ENCODE measurements around the gene GRIN3B.
"Not testable (repeated sequence)": the region's sequence is repeated elsewhere in the genome, so short reads cannot be mapped to it uniquely, and the experiment has no call there.

Gene GRIN3B

DNA sequence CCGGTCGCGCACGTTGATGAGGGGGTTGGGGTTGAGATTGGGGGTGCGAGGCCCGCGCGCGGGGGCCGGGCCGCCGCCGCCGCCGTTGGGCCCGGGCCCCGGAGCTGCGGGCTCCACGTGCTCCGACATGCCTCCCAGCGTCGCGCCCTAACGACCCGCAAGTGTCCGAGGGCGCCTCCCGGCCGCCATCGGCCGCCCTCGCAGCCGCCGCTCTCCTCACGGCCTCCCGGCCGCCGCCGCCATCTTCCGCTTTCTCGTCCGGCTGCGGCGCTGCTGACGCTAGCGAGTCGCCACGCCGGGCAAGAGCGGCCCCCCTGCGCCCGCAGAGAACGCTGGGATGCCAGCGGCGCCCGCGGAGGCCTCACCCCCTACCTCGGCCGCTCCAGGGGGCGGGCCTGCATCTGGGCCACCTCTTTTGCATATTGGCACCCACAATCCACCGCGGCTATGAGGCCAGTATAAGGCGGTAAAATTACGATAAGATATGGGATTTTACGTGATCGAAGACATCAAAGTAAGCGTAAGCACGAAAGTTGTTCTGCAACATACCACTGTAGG is 20.7 kb downstream of the GRIN3B start, which contains the start of gene TMEM259:
TMEM259 (minus strand) TSS at position 256 of the 558 bp plus-strand sequence; CDS start at position 129, 127 bp downstream.
- DNase-seq: peak; percentile 91

DNA sequence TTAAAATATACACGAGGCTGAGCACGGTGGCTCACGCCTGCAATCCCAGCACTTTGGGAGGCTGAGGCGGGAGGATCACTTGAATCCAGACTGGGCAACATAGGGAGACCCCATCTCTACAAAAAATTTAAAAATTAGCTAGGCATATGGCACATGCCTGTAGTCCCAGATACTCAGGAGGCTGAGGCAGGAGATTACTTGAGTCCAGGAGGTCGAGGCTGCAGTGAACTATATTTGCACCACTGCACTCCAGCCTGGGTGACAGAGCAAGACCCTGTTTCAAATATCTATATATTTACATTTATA is 23.6 kb downstream of the GRIN3B start:
- DNase-seq: not testable (repeated sequence)

DNA sequence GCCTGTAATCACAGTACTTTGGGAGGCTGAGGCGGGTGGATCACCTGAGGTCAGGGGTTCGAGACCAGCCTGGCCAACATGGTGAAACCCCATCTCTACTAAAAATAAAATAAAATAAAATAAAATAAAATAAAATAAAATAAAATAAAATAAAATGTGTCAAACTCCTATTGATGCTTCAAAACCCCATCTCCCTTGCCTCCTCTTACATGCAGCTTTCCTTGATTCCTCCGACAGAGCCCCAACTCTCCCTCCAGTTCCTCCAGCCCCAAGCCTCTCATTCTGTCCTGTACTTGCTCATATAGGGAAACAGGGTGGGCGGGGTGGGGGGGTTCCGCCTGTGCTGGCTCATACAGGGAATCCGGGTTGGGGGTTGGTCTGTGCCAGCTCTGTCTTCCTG is 24.9 kb downstream of the GRIN3B start:
- DNase-seq: not testable (repeated sequence)

DNA sequence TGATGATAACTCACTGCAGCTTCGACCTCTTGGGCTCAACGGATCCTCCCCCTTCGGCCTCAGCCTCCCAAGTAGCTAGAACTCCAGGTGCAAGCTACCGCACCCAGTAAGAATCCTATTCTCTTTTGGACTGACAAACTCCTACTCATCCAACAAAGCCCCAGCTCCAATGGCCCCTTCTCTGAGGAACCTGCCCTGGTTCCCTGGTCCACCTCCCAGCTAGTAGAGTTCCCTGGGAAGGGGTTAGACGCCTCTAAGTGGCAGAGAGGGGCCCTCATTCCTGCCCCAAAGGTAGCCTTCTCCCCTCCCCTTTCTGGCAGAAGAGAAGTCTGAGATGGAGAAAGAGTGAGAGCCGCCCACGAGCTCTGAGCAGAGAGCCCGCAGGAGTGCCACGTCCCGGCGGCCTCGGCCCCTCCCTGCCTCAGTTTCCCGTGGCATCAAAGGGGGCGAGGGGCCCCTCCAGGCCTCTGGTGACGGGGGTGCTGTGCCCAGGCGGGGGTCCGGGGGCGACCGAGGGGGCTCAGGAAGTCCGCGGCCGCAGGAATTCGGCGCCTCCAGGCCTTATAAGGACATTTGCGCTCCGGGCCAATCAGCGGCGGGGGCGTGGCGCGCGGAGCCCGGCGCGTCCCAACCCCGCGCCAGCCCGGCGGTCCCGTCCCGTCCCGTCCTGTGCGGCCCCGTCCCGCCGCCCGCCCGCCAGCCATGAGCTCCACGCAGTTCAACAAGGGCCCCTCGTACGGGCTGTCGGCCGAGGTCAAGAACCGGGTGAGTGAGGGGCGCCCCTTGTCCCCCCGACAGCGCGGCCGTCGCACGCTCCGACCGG is 26.0 kb downstream of the GRIN3B start, which contains the start of gene CNN2:
CNN2 (plus strand) TSS at position 649 of the 823 bp plus-strand sequence; CDS start at position 703, 54 bp downstream.
- DNase-seq: peak; percentile 19

DNA sequence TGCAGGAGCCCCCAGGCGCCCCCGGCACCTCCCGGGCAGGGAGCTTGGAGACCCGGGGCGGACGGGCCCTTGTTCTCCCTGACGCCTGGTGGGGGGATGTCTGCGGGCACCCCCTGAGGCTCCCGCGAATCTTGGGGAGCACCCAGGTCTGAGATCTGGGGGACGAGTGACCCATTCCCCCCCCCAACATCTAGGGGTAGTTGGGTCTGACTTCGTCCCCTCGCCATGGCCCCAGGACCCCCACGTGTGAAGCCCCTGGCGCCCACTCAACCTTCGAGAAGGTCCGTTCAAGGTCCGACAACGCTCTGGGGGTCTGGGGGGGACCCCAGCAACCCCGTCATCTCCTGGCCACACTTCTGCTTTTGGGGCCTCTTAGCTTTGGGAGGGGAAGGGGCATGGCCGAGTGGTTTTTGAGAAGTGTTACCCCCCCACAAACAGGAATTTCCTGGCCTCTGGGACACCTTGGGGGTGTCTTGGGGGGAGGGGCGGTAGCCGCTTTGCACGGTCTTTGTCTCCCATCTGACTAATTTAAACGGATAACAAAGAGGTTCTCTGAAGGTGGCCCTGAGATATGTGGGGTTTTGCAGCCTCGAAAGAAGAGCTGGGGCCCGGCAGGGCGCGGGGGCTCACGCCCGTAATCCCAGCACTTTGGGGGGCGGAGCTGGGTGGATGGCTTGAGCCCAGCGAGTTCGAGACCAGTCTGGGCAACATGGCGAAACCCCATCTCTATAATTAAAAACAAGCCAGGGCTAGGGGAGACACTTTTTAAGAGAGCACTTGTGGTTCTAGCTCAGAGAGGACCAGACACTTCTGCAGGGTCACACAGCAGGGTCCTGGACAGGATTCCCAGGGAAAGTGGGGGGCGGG is 26.8 kb downstream of the GRIN3B start:
- DNase-seq: no peak

DNA sequence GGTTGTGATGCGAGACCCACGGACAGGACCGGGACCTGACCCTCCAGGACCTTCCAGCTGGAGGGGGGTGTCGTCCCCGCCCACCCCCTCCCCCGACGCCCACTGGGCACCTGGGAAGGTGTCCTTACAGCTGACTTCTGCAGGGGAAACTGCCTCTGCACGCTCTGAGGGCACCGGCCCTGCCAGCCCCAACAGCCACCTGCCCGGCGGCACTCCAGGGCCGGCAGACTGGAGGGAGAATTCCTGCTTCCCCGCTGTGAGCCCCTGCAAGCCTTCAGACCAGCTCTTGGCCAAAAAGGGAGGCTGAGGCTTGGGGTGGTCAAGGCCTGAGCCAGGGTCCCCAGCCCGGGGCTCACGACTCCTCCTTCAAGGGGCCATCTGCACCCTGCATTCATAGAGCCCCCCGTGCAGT is 27.4 kb downstream of the GRIN3B start:
- DNase-seq: no peak

DNA sequence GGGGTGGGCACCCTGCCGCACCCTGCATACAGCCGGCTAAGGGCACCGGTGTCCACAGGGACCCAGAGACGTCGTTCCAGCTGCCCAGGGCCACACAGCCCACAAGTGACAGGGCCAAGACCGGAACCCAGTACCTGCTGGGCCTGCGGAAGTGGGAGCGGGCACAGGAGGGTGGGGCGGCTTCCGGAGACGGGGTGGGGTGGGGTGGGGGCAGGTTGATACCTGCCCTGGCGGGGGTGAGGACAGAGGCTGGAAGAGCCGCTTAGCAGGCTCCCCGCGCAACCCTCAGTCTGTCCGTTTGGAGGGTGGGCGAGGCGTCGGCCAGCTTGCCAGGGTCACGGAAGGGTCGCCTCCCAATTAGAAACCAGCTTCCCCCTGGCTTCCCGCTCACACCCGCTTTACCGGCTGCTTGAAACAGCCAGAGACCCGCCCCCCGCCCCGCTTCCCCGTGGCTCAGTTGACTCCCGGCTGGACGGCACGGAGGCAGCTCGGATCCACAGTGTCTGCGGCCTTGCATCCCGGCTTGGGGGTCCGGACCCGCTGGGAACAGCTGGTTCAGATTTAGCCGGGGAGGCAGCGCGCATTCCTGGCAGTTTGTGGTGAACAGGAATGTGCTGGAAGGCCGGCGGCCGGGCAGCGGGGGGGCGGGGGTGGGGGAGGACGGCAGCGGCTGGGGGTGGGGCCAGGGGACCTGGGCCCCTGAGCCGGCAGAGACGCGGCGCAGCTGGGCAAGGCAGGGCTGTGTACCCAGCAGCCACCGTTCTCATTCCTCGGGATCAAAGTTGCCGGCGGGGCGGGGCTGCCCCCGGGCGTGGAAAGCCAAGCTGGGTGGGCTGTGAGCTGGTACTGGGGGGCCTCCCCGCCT is 28.1 kb downstream of the GRIN3B start:
- no peak for DNase-seq

GRCh38 chr19:1032264-1032867 is 32.1 kb downstream of the GRIN3B start:
- no peak for DNase-seq

DNA sequence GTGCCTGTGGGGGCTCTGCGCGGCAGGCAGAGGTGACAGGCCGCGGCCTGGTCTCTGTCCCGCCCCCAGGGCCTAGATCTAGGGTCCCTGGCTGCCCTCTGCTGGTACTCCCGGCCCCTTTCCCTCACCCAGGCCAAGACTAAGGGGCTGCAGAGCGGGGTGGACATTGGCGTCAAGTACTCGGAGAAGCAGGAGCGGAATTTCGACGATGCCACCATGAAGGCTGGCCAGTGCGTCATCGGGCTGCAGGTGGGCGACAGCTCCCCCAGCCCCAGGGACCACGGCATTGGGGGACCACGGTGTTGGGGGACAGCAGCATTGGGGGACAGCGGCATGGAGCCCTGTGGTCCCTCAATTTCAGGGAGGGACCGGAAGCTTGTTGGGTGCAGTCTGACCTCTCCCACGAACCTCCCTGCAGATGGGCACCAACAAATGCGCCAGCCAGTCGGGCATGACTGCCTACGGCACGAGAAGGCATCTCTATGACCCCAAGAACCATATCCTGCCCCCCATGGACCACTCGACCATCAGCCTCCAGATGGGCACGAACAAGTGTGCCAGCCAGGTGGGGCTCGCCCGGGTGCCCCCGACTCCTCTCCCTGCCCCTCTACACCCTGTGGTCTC is 35.9 kb downstream of the GRIN3B start:
- DNase-seq: no peak

- DNase-seq: no peak
Observed at GRCh38 chr19:1037621-1038064, 37.4 kb downstream of the GRIN3B start.

DNA sequence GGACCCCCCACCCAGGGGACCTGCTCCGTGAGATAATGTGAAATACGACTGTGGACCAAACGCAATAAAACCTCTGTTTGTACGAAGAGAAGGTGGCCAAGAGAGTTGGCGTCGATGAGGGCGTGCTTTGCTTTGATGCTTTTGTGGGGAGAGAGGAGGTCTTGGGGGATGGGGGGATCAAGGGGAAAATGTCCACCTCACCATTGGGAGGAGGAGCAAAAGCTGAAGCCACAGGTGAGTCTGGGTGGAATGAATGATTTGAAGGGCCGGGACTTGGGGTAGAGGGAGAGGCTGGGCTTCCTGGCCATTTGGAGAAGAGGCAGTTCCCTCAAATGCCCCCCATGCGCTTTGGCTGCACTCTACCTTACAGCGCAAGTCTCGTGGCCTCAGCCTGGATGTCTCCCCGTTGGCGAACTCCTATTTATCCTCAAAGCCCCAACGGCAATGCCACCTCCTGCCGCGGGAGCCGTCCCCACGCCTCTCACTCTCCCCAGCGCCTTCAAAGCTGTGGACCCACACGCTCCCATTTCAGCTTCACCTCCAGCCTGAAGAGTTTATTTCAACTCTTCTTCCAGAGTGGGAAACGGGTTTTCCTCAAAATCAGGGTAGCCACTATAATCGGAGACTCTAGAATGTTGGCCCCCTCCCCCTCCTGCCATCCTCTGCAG is 38.9 kb downstream of the GRIN3B start:
- DNase-seq: no peak

- peak; percentile 86 for DNase-seq
Observed at GRCh38 chr19:1039646-1040475, 39.6 kb downstream of the GRIN3B start, which contains the start of gene ABCA7. ABCA7 (plus strand) TSS chr19:1040107; CDS start chr19:1041362, 1,255 bp downstream.

- peak; percentile 56 for DNase-seq
Observed at GRCh38 chr19:1040476-1041271, 40.5 kb downstream of the GRIN3B start.

DNA sequence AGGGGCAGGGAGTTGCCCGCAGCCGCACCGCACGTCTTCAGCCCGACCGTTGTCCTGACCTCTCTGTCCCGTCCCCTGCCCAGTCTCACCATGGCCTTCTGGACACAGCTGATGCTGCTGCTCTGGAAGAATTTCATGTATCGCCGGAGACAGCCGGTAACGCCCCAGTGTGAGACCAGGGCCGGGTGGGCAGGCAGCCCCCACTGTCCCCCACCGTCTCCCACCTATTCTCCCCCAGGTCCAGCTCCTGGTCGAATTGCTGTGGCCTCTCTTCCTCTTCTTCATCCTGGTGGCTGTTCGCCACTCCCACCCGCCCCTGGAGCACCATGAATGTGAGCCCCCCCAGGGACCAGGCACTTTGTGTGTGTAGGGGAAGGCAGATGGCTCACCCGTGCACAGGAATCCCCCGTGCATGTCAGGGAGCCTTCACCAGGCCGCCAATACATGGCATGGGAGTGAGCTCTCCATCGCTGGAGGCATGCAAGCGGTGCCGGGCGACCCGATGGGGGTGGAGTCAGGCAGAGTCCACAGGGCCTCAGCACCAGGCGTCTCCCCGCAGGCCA is 41.1 kb downstream of the GRIN3B start:
- DNase-seq: no peak

- DNase-seq: peak; percentile 54
Observed at GRCh38 chr19:1041835-1042685, 41.8 kb downstream of the GRIN3B start.

DNA sequence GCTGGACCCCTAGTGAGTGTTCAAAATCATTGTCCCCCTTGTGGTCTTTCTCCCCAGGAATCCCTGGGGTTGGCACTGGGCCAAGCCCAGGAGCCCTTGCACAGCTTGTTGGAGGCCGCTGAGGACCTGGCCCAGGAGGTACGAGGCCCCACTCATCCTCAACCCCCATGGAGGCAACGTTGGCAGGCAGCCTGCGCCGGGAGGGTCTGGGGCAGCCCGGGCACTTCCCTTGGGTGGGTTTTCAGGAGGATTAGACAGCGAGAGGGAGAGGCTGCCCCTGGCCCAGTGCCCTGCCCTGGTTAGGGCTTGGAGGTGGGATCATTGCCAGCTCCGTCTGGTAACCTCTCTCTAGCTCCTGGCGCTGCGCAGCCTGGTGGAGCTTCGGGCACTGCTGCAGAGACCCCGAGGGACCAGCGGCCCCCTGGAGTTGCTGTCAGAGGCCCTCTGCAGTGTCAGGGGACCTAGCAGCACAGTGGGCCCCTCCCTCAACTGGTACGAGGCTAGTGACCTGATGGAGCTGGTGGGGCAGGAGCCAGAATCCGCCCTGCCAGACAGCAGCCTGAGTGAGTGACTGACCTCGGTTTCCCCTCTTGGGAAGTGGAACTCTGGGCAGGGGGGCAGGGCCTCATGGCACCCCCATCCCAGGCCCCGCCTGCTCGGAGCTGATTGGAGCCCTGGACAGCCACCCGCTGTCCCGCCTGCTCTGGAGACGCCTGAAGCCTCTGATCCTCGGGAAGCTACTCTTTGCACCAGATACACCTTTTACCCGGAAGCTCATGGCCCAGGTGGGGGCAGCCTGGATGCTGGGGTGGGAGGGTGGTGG is 42.7 kb downstream of the GRIN3B start:
- DNase-seq: no peak

- DNase-seq: no peak
Observed at GRCh38 chr19:1045247-1045603, 45.0 kb downstream of the GRIN3B start.

Measured in GOT3 (cell line).